ENCODE data around the gene RAP1GAP2.
"Not testable (repeated sequence)": the region's sequence is repeated elsewhere in the genome, so short reads cannot be mapped to it uniquely, and the experiment has no call there.

Gene RAP1GAP2

DNA sequence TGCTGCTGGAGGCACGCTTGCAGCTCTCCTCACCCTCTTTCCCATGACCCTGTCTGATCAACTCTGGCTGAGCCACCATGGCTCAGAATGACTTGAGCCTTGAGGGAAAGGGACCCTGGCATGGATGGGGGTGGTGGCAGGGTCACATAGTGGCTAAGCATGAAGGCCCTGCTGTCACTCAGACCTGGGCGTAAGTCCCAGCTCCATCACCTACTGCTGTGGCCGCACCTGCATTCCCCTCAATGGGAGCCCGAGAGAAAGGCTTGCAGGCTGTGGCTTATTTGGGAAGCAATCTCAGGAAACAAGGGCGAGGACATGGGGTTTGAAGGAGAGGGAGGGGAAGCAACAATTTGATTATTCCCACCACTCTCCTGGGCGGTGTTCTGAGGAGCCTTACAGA is 17.7 kb upstream of the RAP1GAP2 start:
- DNase-seq (ENCODE audit: low read depth): no peak
- in situ Hi-C loops (cut with HindIII; ENCODE audit: low sequenced_read_pairs): no loop called here
- TF ChIP-seq, protein P1, sequence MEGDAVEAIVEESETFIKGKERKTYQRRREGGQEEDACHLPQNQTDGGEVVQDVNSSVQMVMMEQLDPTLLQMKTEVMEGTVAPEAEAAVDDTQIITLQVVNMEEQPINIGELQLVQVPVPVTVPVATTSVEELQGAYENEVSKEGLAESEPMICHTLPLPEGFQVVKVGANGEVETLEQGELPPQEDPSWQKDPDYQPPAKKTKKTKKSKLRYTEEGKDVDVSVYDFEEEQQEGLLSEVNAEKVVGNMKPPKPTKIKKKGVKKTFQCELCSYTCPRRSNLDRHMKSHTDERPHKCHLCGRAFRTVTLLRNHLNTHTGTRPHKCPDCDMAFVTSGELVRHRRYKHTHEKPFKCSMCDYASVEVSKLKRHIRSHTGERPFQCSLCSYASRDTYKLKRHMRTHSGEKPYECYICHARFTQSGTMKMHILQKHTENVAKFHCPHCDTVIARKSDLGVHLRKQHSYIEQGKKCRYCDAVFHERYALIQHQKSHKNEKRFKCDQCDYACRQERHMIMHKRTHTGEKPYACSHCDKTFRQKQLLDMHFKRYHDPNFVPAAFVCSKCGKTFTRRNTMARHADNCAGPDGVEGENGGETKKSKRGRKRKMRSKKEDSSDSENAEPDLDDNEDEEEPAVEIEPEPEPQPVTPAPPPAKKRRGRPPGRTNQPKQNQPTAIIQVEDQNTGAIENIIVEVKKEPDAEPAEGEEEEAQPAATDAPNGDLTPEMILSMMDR (IDR thresholded peaks at IDR 0.05; ENCODE audit: low read depth, low read length, missing control alignments): no peak
- no peak overlapping the region for H3K4me3 ChIP-seq (ENCODE audit: low read depth, low read length)

DNA sequence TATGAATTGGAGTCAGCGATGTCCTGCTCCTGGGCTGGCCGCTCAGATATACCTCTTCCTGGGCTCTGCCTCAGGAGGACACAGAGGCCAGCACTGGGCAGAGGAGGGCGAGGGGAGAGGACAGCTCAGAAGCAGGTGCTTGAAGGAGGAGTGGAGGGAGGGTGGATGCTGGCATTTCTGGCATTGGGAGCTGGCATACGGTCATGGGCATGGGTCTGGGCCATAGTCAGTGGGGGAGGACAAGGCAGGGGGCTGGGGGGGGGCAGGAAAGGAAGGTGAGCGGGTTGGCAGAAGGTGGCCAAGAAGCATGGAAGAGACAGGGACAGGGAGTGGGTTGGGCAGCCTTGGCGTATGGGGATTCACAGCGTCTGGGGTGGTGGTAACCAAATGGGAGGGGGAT is 16.7 kb upstream of the RAP1GAP2 start:
- DNase-seq (ENCODE audit: low read depth): no peak
- H3K4me3 ChIP-seq (ENCODE audit: low read depth, low read length): no peak overlapping the region
- TF ChIP-seq, protein P1 (IDR thresholded peaks at IDR 0.05; ENCODE audit: low read depth, low read length, missing control alignments): no peak
- in situ Hi-C loops (cut with HindIII; ENCODE audit: low sequenced_read_pairs): no loop called here

DNA sequence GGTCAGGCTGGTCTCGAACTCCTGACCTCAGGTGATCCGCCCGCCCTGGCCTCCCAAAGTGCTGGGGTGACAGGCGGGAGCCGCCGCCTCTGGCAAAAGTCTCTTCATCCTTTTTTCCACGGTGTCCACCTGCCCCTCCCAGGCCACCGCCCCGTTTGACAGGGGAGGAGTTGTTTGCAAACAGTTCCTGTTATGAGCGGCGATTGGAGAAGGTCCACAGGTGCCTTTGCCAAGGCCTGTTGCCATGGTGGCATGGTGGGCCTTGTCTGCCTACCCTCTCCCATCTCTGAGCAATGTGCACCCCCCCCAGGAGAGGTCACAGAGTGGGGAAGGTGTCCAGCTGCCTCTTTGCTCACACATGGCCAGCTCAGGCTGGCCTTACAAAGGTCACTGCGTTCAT is 16.0 kb upstream of the RAP1GAP2 start:
- in situ Hi-C loops (cut with HindIII; ENCODE audit: low sequenced_read_pairs): no loop called here

DNA sequence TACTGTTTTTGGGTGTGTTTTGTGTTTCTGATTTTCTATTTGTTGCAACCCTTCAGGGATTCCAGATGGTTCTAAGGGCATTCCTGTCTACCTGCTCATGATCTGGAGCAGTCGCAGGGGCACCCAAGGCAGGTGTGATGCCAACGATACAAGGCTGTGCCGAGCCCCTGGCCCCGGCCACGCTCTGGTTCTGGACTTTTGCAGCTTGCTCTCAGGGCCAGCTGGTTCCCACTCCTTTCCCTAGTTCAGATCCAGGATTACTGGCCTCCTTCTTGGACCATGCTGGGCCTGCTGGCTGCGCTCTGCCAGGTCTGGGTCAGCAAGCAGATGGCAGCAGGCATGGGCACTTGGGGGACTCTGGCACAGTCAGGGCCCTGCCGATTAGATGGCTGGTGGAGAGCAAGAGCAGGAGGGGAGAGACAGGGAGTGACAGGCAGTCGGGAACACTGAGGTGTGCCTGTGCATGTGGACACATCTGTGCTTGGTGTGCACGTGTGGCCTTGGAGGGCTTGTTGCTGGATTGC is 15.2 kb upstream of the RAP1GAP2 start:
- H3K4me3 ChIP-seq (ENCODE audit: low read depth, low read length): no peak overlapping the region
- TF ChIP-seq, protein P1 (IDR thresholded peaks at IDR 0.05; ENCODE audit: low read depth, low read length, missing control alignments): no peak
- in situ Hi-C loops (cut with HindIII; ENCODE audit: low sequenced_read_pairs): no loop called here
- no peak for DNase-seq (ENCODE audit: low read depth)

More for the DNA sequence above, 16.0 kb upstream of the RAP1GAP2 start:
- H3K4me3 ChIP-seq (ENCODE audit: low read depth, low read length): no peak overlapping the region
- TF ChIP-seq, protein P1 (IDR thresholded peaks at IDR 0.05; ENCODE audit: low read depth, low read length, missing control alignments): no peak
- no peak for DNase-seq (ENCODE audit: low read depth)

DNA sequence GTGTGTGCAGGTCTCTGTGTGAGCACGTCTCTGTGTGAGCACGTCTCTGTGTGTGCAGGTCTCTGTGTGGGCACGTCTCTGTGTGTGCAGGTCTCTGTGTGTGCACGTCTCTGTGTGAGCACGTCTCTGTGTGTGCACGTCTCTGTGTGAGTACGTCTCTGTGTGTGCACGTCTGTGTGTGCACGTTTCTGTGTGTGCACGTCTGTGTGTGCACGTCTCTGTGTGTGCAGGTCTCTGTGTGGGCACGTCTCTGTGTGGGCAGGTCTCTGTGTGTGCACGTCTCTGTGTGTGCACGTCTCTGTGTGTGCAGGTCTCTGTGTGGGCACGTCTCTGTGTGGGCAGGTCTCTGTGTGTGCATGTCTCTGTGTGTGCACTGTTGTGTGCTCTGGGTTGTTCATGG is 14.6 kb upstream of the RAP1GAP2 start:
- in situ Hi-C loops (cut with HindIII; ENCODE audit: low sequenced_read_pairs); DNase-seq (ENCODE audit: low read depth); H3K4me3 ChIP-seq (ENCODE audit: low read depth, low read length): not testable (repeated sequence)

DNA sequence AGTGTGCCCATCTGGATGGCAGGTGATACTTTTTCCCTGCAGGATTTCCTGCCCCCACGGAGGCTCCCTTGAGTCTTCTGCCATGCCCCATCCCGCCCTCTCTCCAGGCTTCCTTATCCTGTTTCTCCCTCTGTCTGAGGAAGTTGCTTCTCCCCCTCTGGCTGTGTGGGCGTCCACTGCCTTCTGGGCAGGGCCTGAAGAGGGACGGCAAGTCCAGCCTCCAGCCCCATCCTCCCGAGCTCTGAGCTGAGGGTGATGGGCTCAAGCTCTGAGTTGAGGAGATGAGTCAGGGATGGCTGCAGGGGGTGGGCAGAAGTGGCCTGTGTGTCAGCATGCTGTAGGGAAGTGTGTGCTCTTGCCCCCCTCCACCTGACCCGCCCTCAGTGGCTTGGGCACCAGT is 14.2 kb upstream of the RAP1GAP2 start:
- DNase-seq (ENCODE audit: low read depth): no peak

DNA sequence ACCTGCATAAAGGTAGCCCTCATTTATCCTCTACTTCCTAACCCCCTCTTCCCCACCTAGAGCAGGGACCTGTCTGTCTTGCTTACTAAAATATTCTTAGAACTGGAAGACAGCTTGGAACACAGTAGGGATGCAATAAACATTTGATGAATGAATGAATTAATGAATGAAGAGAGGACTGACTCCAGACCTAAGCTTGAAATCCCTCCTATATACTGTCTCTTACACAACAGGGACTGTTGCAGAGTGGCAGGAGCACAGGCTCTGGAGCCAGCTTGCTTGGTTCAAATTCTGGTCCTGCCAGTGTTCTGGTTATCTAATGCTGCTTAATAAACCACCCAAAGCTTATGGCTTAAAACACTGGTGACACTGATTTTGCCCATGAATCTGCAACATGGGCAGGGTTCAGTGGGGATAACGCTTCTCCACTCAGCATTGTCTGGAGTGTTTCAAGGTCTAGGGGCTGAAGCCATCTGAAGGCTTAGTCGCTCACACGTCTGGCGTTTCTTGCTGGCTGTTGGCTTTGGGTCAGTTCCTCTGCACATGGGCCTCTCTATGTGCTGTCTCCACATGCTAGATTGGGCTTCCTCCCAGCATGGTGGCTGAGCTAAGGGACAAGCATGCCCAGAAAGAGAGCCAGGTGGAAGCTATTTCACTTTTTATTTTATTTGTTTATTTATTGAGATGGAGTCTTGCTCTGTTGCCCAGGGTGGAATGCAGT is 12.8 kb upstream of the RAP1GAP2 start:
- H3K4me3 ChIP-seq (ENCODE audit: low read depth, low read length): no peak overlapping the region
- in situ Hi-C loops (cut with HindIII; ENCODE audit: low sequenced_read_pairs): no loop called here
- TF ChIP-seq, protein P1 (IDR thresholded peaks at IDR 0.05; ENCODE audit: low read depth, low read length, missing control alignments): no peak
- no peak for DNase-seq (ENCODE audit: low read depth)

More for the DNA sequence above, 14.2 kb upstream of the RAP1GAP2 start:
- in situ Hi-C loops (cut with HindIII; ENCODE audit: low sequenced_read_pairs): no loop called here
- no peak overlapping the region for H3K4me3 ChIP-seq (ENCODE audit: low read depth, low read length)
- TF ChIP-seq, protein P1 (IDR thresholded peaks at IDR 0.05; ENCODE audit: low read depth, low read length, missing control alignments): no peak
